Effector memory CD8-positive, alpha-beta T cell (primary cell): ENCODE results near the gene SMAD5.

ENCODE experiments used
- ATAC-seq: fragments of 150-1000 bp; cut with Tn5 transposase; replicated peaks from 2 replicates; pipeline ENCODE4 v1.10.0; 2021; ENCODE audit warnings: mild to moderate bottlenecking, moderate library complexity
- DNase-seq, 3 experiments: peaks; one replicate each; pipeline ENCODE4 v3.0.0; 2021
- H3K27ac Mint-ChIP-seq, 2 donors: one replicate each; pipeline ENCODE4 v1.8.0; 2022; ENCODE audit warnings: mild to moderate bottlenecking in 2 of 2, mixed read lengths in 2 of 2, moderate library complexity in 2 of 2
- H3K27me3 Mint-ChIP-seq, 2 donors: one replicate each; pipeline ENCODE4 v1.8.0; 2022; ENCODE audit warnings: mixed read lengths in 2 of 2
- H3K36me3 Mint-ChIP-seq: one replicate; pipeline ENCODE4 v1.8.0; 2022; ENCODE audit warnings: mild to moderate bottlenecking, moderate library complexity, mixed read lengths; ENCODE audit not compliant: insufficient read depth
- H3K4me1 Mint-ChIP-seq, 2 donors: one replicate each; pipeline ENCODE4 v1.8.0; 2022; ENCODE audit warnings: low read depth in 2 of 2, mixed read lengths in 2 of 2
- H3K4me3 Mint-ChIP-seq, 2 donors: one replicate each; pipeline ENCODE4 v1.8.0; 2022; ENCODE audit warnings: mild to moderate bottlenecking in 2 of 2, mixed read lengths in 2 of 2, moderate library complexity in 2 of 2
- H3K9me3 Mint-ChIP-seq, 2 donors: one replicate each; pipeline ENCODE4 v1.8.0; 2022; ENCODE audit warnings: mixed read lengths in 2 of 2

SMAD5 gene

GRCh38 chr5:136129445-136129844 is 3.2 kb upstream of the SMAD5 start:
- no peak for ATAC-seq
- peaks cover 27 to 41% of the 10 kb centered on the region in 2 donors for H3K27me3 Mint-ChIP-seq
- H3K4me3 Mint-ChIP-seq, result no peak overlapping the region

GRCh38 chr5:136130581-136130980 is 2.1 kb upstream of the SMAD5 start:
- Mint-ChIP-seq H3K27me3 (peaks cover 24 to 35% of the 10 kb centered on the region in 2 donors), H3K36me3 (peaks cover 11% of the 10 kb centered on the region), H3K4me3 (no peak overlapping the region)

More at GRCh38 chr5:136129445-136129844, 3.2 kb upstream of the SMAD5 start:
- Mint-ChIP-seq H3K9me3 (no peaks in the 10 kb centered on the region), H3K36me3 (peaks cover 11% of the 10 kb centered on the region), H3K4me1 (peaks cover 10 to 16% of the 10 kb centered on the region in 2 donors), H3K27ac (no peak overlapping the region)
- no peak for DNase-seq

GRCh38 chr5:136132087-136132486 is 558 bp upstream of the SMAD5 start:
- DNase-seq (peak in 2 of 3 experiments; percentile 3 to 4), ATAC-seq (peak; percentile 3)
- H3K27ac Mint-ChIP-seq, result peak overlapping the region; percentile 90 to 93
- peaks cover 18 to 29% of the 10 kb centered on the region in 2 donors for H3K4me1 Mint-ChIP-seq
- peak overlapping the region; percentile 91 to 93 for H3K4me3 Mint-ChIP-seq
- H3K27me3 Mint-ChIP-seq, result peaks cover 13 to 20% of the 10 kb centered on the region in 2 donors
- H3K36me3 Mint-ChIP-seq, result peaks cover 11% of the 10 kb centered on the region
- no peaks in the 10 kb centered on the region for H3K9me3 Mint-ChIP-seq

More at GRCh38 chr5:136130581-136130980, 2.1 kb upstream of the SMAD5 start:
- peaks cover 16 to 24% of the 10 kb centered on the region in 2 donors for H3K4me1 Mint-ChIP-seq
- ATAC-seq, result no peak
- H3K9me3 Mint-ChIP-seq, result no peaks in the 10 kb centered on the region
- no peak for DNase-seq
- peak overlapping the region in 1 of 2 donors; percentile 24 for H3K27ac Mint-ChIP-seq

GRCh38 chr5:136133222-136133921 is 727 bp downstream of the SMAD5 start:
- Mint-ChIP-seq H3K4me1 (peaks cover 28 to 42% of the 10 kb centered on the region in 2 donors), H3K9me3 (no peaks in the 10 kb centered on the region), H3K36me3 (peaks cover 11% of the 10 kb centered on the region), H3K27me3 (peaks cover 6 to 9% of the 10 kb centered on the region in 2 donors), H3K27ac (peak overlapping the region; percentile 90 to 93), H3K4me3 (peak overlapping the region; percentile 91 to 93)
- DNase-seq, result peak; percentile 2 to 14 (median 2)
- peak; percentile 47 for ATAC-seq

GRCh38 chr5:136133922-136134379 is 1.3 kb downstream of the SMAD5 start:
- no peak for DNase-seq
- Mint-ChIP-seq H3K27ac (peak overlapping the region; percentile 90 to 93), H3K36me3 (peaks cover 11% of the 10 kb centered on the region), H3K4me1 (peaks cover 30 to 46% of the 10 kb centered on the region in 2 donors), H3K4me3 (peak overlapping the region; percentile 91 to 93), H3K9me3 (no peaks in the 10 kb centered on the region), H3K27me3 (peaks cover 6 to 9% of the 10 kb centered on the region in 2 donors)
- ATAC-seq, result no peak

GRCh38 chr5:136134653-136135052 is 2.0 kb downstream of the SMAD5 start:
- ATAC-seq (no peak), DNase-seq (no peak)
- H3K27me3 Mint-ChIP-seq, result peaks cover 6 to 9% of the 10 kb centered on the region in 2 donors
- no peaks in the 10 kb centered on the region for H3K9me3 Mint-ChIP-seq
- H3K4me1 Mint-ChIP-seq, result peaks cover 36 to 52% of the 10 kb centered on the region in 2 donors
- peak overlapping the region; percentile 91 to 93 for H3K4me3 Mint-ChIP-seq
- no peak overlapping the region for H3K27ac Mint-ChIP-seq
- peaks cover 11% of the 10 kb centered on the region for H3K36me3 Mint-ChIP-seq

GRCh38 chr5:136135536-136135935 is 2.9 kb downstream of the SMAD5 start:
- Mint-ChIP-seq H3K27me3 (peaks cover 2 to 3% of the 10 kb centered on the region in 2 donors), H3K9me3 (no peaks in the 10 kb centered on the region), H3K36me3 (peaks cover 11% of the 10 kb centered on the region), H3K4me3 (no peak overlapping the region), H3K27ac (no peak overlapping the region), H3K4me1 (peaks cover 36 to 52% of the 10 kb centered on the region in 2 donors)
- ATAC-seq (no peak), DNase-seq (no peak)

- no peaks in the 10 kb centered on the region for H3K9me3 Mint-ChIP-seq
- ATAC-seq, result no peak
- H3K4me1 Mint-ChIP-seq, result peaks cover 29 to 44% of the 10 kb centered on the region in 2 donors
Observed at GRCh38 chr5:136137497-136138220, 5.0 kb downstream of the SMAD5 start.

GRCh38 chr5:136141561-136141960 is 8.9 kb downstream of the SMAD5 start:
- ATAC-seq (no peak), DNase-seq (no peak)
- Mint-ChIP-seq H3K9me3 (no peaks in the 10 kb centered on the region), H3K4me3 (no peak overlapping the region), H3K27ac (no peak overlapping the region), H3K36me3 (no peaks in the 10 kb centered on the region), H3K27me3 (no peaks in the 10 kb centered on the region), H3K4me1 (peaks cover 25 to 32% of the 10 kb centered on the region in 2 donors)

More at GRCh38 chr5:136137497-136138220, 5.0 kb downstream of the SMAD5 start:
- Mint-ChIP-seq H3K4me3 (peak overlapping the region in 1 of 2 donors; percentile 26), H3K36me3 (peaks cover 6% of the 10 kb centered on the region), H3K27me3 (no peaks in the 10 kb centered on the region), H3K27ac (peak overlapping the region in 1 of 2 donors; percentile 17)
- DNase-seq, result no peak

- Mint-ChIP-seq H3K27me3 (no peaks in the 10 kb centered on the region), H3K4me1 (peaks cover 17 to 24% of the 10 kb centered on the region in 2 donors), H3K9me3 (no peaks in the 10 kb centered on the region), H3K36me3 (no peaks in the 10 kb centered on the region), H3K4me3 (no peak overlapping the region), H3K27ac (no peak overlapping the region)
- no peak for ATAC-seq
- DNase-seq, result no peak
Observed at GRCh38 chr5:136143312-136143711, 10.7 kb downstream of the SMAD5 start.

- DNase-seq (no peak), ATAC-seq (no peak)
- H3K36me3 Mint-ChIP-seq, result no peaks in the 10 kb centered on the region
- H3K27ac Mint-ChIP-seq, result no peak overlapping the region
- no peaks in the 10 kb centered on the region for H3K9me3 Mint-ChIP-seq
- no peak overlapping the region for H3K4me3 Mint-ChIP-seq
- peaks cover 17 to 23% of the 10 kb centered on the region in 2 donors for H3K4me1 Mint-ChIP-seq
- H3K27me3 Mint-ChIP-seq, result no peaks in the 10 kb centered on the region
Observed at GRCh38 chr5:136143763-136144162, 11.1 kb downstream of the SMAD5 start.

- Mint-ChIP-seq H3K36me3 (no peaks in the 10 kb centered on the region), H3K4me1 (peaks cover 14 to 26% of the 10 kb centered on the region in 2 donors), H3K27ac (no peak overlapping the region), H3K9me3 (no peaks in the 10 kb centered on the region), H3K4me3 (no peak overlapping the region), H3K27me3 (no peaks in the 10 kb centered on the region)
- no peak for ATAC-seq
- DNase-seq, result no peak
Observed at GRCh38 chr5:136145030-136145429, 12.4 kb downstream of the SMAD5 start.

GRCh38 chr5:136146201-136146600 is 13.6 kb downstream of the SMAD5 start:
- Mint-ChIP-seq H3K27me3 (no peaks in the 10 kb centered on the region), H3K36me3 (no peaks in the 10 kb centered on the region), H3K4me1 (peaks cover 16 to 35% of the 10 kb centered on the region in 2 donors), H3K4me3 (no peak overlapping the region), H3K9me3 (no peaks in the 10 kb centered on the region), H3K27ac (no peak overlapping the region)
- DNase-seq (no peak), ATAC-seq (no peak)
